Stomach (tissue), 9 donors: ENCODE results near the gene MEG3. TPM values are rescaled to one million over a fixed set of nuclear protein-coding genes. Genes with fewer than 3 reads are reported as not detected.
A peak's percentile ranks its signal among the peaks of the same experiment; 100 is the strongest.

ENCODE experiments used
- DNase-seq, 2 donors: peaks; one replicate each; pipeline versions ENCODE4 v3.0.0 to v3.0.0-alpha.2; 2013 to 2019
- H3K27ac ChIP-seq, 5 donors: fragments of 200-600 bp in 4 of 5; sonication (generic) in 4 of 5; one replicate each; pipeline ENCODE4 v1.5.1; 2013 to 2019; ENCODE audit warnings: mild to moderate bottlenecking in 1 of 5, moderate library complexity in 1 of 5
- H3K27me3 ChIP-seq, 3 donors: fragments of 200-600 bp; sonication (generic); one replicate each; pipeline ENCODE4 v1.5.1; 2017 to 2019; ENCODE audit warnings: mixed run types in 1 of 3
- H3K36me3 ChIP-seq, 4 donors: fragments of 200-600 bp; sonication (generic); 1 replicate in 3 of 4; 2 replicates in 1 of 4; pipeline ENCODE4 v1.5.1; 2016 to 2019
- H3K4me1 ChIP-seq, 4 donors: fragments of 200-600 bp; sonication (generic); one replicate each; pipeline ENCODE4 v1.5.1; 2016 to 2019
- H3K4me3 ChIP-seq, 4 donors: fragments of 200-600 bp; sonication (generic) in 3 of 4; one replicate each; pipeline ENCODE4 v1.5.1; 2016 to 2019; ENCODE audit warnings: mild to moderate bottlenecking in 1 of 4
- H3K9me3 ChIP-seq, 4 donors: fragments of 200-600 bp; sonication (generic); one replicate each; pipeline ENCODE4 v1.5.1; 2016 to 2019
- EP300 ChIP-seq: sonication (generic); formaldehyde crosslinking; IDR thresholded peaks from one replicate; pipeline ENCODE4 v1.6.1; 2017; ENCODE audit warnings: antibody characterized with exemption
- POLR2A ChIP-seq, 4 donors: fragments of 450-650 bp; IDR thresholded peaks; one replicate each; pipeline ENCODE4 v1.6.1; 2016; ENCODE audit warnings: antibody characterized with exemption in 4 of 4, control low read depth in 2 of 4, mild to moderate bottlenecking in 1 of 4, moderate library complexity in 1 of 4
- POLR2AphosphoS5 ChIP-seq, 3 donors: sonication (generic); formaldehyde crosslinking; IDR thresholded peaks; one replicate each; pipeline ENCODE4 v1.6.1; 2016; ENCODE audit warnings: antibody characterized with exemption in 3 of 3
- WGBS, 5 donors: extraction: QIAGEN DNeasy Blood & Tissue Kit in 3 of 5; methylation state at CpG; one replicate each; pipeline versions ENCODE4 v1.1.5 to v1.1.7; 2013 to 2018; 5-methylcytosine and 5-hydroxymethylcytosine counted together
- intact Hi-C: fragments of 100-400 bp; cut with DNase I; formaldehyde crosslinking; loops from one replicate; pipeline ENCODE4 v1.15.1; 2023; ENCODE audit warnings: low total_unique reads
- polyA plus RNA-seq, 3 donors: library from polyadenylated mRNA; stranded (reverse); fragments of 200-250 nt; gene quantifications; one replicate each; pipeline ENCODE4 v1.2.3, GENCODE V29; 2013
- total RNA-seq, 5 donors: library from RNA; depleted of rRNA; stranded (reverse); fragments of >200 nt; gene quantifications; one replicate each; pipeline versions ENCODE4 v1.1.0 to v1.2.3, GENCODE V29; 2014 to 2016
- TF ChIP-seq, protein P1 (sequence below), 7 experiments: fragments of 450-650 bp in 4 of 7; fragments of 200-600 bp in 3 of 7; sonication (generic) in 3 of 7; IDR thresholded peaks; one replicate each; pipeline ENCODE4 v1.5.1; 2016 to 2019; ENCODE audit warnings: antibody characterized with exemption in 7 of 7, control low read depth in 2 of 7, mild to moderate bottlenecking in 1 of 7
- donor health status: healthy with polysubstance abuse.
- donor health status: Bipolar disorder and iron deficiency.
- donor health status: healthy.

MEG3 gene
- total and polyA plus RNA-seq, 8 donors: 13.4 to 390 (median 99.2) TPM

GRCh38 chr14:100883789-100884101 is 57.8 kb downstream of the MEG3 start:
- 88 to 96% (median 93%) methylated on average over 6 to 11 of the region's 11 CpGs for WGBS, 5 donors
- H3K9me3 ChIP-seq: peaks cover 0 to 6% (median 0%) of the 10 kb centered on the region in 4 donors
- TF ChIP-seq POLR2A (IDR thresholded peaks at IDR 0.05) (no peak), POLR2AphosphoS5 (IDR thresholded peaks at IDR 0.05) (no peak), EP300 (no peak)
- TF ChIP-seq, protein P1, sequence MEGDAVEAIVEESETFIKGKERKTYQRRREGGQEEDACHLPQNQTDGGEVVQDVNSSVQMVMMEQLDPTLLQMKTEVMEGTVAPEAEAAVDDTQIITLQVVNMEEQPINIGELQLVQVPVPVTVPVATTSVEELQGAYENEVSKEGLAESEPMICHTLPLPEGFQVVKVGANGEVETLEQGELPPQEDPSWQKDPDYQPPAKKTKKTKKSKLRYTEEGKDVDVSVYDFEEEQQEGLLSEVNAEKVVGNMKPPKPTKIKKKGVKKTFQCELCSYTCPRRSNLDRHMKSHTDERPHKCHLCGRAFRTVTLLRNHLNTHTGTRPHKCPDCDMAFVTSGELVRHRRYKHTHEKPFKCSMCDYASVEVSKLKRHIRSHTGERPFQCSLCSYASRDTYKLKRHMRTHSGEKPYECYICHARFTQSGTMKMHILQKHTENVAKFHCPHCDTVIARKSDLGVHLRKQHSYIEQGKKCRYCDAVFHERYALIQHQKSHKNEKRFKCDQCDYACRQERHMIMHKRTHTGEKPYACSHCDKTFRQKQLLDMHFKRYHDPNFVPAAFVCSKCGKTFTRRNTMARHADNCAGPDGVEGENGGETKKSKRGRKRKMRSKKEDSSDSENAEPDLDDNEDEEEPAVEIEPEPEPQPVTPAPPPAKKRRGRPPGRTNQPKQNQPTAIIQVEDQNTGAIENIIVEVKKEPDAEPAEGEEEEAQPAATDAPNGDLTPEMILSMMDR (IDR thresholded peaks at IDR 0.05): no peak
- H3K4me3 ChIP-seq: no peak overlapping the region
- no peak overlapping the region for H3K27ac ChIP-seq
- H3K36me3 ChIP-seq: peaks cover 0 to 8% (median 4%) of the 10 kb centered on the region in 4 donors
- DNase-seq: no peak
- intact Hi-C loops: no loop called here
- H3K27me3 ChIP-seq: peaks cover 0 to 23% (median 0%) of the 10 kb centered on the region in 3 donors
- peaks cover 0 to 5% (median 0%) of the 10 kb centered on the region in 4 donors for H3K4me1 ChIP-seq

- peaks cover 0 to 5% (median 0%) of the 10 kb centered on the region in 4 donors for H3K4me1 ChIP-seq
- intact Hi-C loops: no loop called here
- H3K9me3 ChIP-seq: peaks cover 0 to 6% (median 0%) of the 10 kb centered on the region in 4 donors
- H3K27ac ChIP-seq: no peak overlapping the region
- H3K4me3 ChIP-seq: no peak overlapping the region
- peaks cover 0 to 8% (median 4%) of the 10 kb centered on the region in 4 donors for H3K36me3 ChIP-seq
- 85 to 95% (median 89%) methylated on average over 13 of the region's 13 CpGs for WGBS, 5 donors
- TF ChIP-seq POLR2AphosphoS5 (IDR thresholded peaks at IDR 0.05) (no peak), EP300 (no peak), POLR2A (IDR thresholded peaks at IDR 0.05) (no peak)
- TF ChIP-seq, protein P1 (IDR thresholded peaks at IDR 0.05): no peak
- DNase-seq: no peak
- peaks cover 0 to 16% (median 0%) of the 10 kb centered on the region in 3 donors for H3K27me3 ChIP-seq
These were observed 58.5 kb downstream of the MEG3 start for GRCh38 chr14:100884456-100884855.

DNA sequence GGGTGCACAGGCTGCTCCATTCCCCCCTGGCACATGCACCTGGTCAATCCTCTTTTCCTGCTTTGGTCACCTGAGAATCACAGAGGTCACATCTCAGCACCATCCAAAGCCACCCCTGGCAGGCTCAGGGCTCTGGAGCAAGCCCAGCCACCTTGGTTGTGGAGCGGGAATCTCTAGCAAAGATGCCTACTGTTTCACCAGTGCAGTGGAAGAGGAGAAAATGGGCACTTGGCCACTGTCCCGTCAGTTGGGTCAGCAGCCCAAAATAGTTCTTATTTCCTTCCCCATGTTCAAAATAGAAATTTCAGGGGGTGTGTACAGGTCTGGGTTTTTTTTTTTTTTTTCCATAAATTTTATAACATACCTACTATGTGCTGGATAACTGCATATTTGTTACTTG is 59.3 kb downstream of the MEG3 start:
- Histone ChIP-seq H3K36me3 (peaks cover 0 to 8% (median 4%) of the 10 kb centered on the region in 4 donors), H3K27ac (no peak overlapping the region), H3K4me3 (no peak overlapping the region), H3K27me3 (peaks cover 0 to 14% (median 0%) of the 10 kb centered on the region in 3 donors), H3K9me3 (peaks cover 0 to 6% (median 0%) of the 10 kb centered on the region in 4 donors), H3K4me1 (peaks cover 0 to 5% (median 0%) of the 10 kb centered on the region in 4 donors)
- DNase-seq: no peak
- intact Hi-C loops: no loop called here
- TF ChIP-seq, protein P1 (IDR thresholded peaks at IDR 0.05): no peak
- WGBS, 5 donors: 69 to 86% (median 83%) methylated on average over 2 of the region's 2 CpGs

DNA sequence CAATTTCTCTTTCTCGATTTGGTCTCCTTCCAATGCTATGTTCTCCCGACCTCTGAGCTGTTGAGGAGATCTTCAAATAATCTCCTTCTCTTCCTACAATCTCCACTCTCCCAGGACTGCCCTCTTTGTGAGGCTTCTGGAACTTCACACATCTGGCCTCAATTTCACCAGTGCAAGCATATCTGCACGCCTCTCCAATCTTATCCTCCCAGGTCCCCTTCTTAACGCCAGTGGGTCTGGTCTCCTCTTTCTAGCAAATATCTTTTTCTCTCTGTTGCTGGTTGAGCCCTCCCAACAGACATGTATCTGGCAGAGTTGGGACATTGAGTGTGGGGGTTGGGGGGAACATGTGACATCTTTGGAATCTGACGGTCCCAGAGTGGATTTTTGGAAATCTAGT is 59.7 kb downstream of the MEG3 start:
- Histone ChIP-seq H3K4me3 (no peak overlapping the region), H3K27me3 (peaks cover 0 to 14% (median 0%) of the 10 kb centered on the region in 3 donors), H3K4me1 (peaks cover 0 to 5% (median 0%) of the 10 kb centered on the region in 4 donors), H3K27ac (no peak overlapping the region), H3K9me3 (peaks cover 0 to 6% (median 0%) of the 10 kb centered on the region in 4 donors), H3K36me3 (peaks cover 0 to 8% (median 4%) of the 10 kb centered on the region in 4 donors)
- WGBS, 5 donors: 47 to 66% (median 56%) methylated on average over 5 of the region's 5 CpGs
- TF ChIP-seq EP300: no peak
- TF ChIP-seq, protein P1 (IDR thresholded peaks at IDR 0.05): no peak
- TF ChIP-seq POLR2AphosphoS5 (IDR thresholded peaks at IDR 0.05): no peak
- TF ChIP-seq POLR2A (IDR thresholded peaks at IDR 0.05): no peak
- intact Hi-C loops: no loop called here
- peak in 1 of 2 donors; percentile 51 for DNase-seq
